Activated CD8-positive, alpha-beta memory T cell treated with anti-CD3 and anti-CD28 coated beads, Interleukin-2, amount 50 U/mL, for 24 hours (primary cell): Measurements from ENCODE around the gene ZSWIM1.
"Not testable (repeated sequence)": the region's sequence is repeated elsewhere in the genome, so short reads cannot be mapped to it uniquely, and the experiment has no call there.

ENCODE experiments used
- DNase-seq: peaks from one replicate; pipeline ENCODE4 v3.0.0-alpha.2; 2020; ENCODE audit errors: extremely low read depth

ZSWIM1 gene

GRCh38 chr20:45857114-45857881 is 23.7 kb upstream of the ZSWIM1 start, which contains the start of the genes ACOT8 and ZSWIM3:
Gene ACOT8, minus strand, starts transcription at chr20:45857392. Its CDS starts 77 bp downstream, at chr20:45857315.
Gene ZSWIM3, plus strand, starts transcription at chr20:45857614. Its CDS starts 212 bp downstream, at chr20:45857826.
- peak; percentile 87 for DNase-seq

GRCh38 chr20:45857882-45858216 is 23.2 kb upstream of the ZSWIM1 start:
- no peak for DNase-seq

GRCh38 chr20:45859916-45860315 is 21.1 kb upstream of the ZSWIM1 start:
- DNase-seq, result no peak

- no peak for DNase-seq
Measured at GRCh38 chr20:45860560-45861220, 20.3 kb upstream of the ZSWIM1 start.

GRCh38 chr20:45861221-45862075 is 19.6 kb upstream of the ZSWIM1 start:
- no peak for DNase-seq

GRCh38 chr20:45863543-45864470 is 17.2 kb upstream of the ZSWIM1 start:
- DNase-seq, result no peak

- DNase-seq, result no peak
Measured at GRCh38 chr20:45866454-45866853, 14.6 kb upstream of the ZSWIM1 start.

- DNase-seq, result no peak
Measured at GRCh38 chr20:45867136-45867818, 13.8 kb upstream of the ZSWIM1 start.

- no peak for DNase-seq
Measured at GRCh38 chr20:45867819-45868176, 13.2 kb upstream of the ZSWIM1 start.

- DNase-seq, result no peak
Measured at GRCh38 chr20:45872626-45873025, 8.4 kb upstream of the ZSWIM1 start.

- DNase-seq, result no peak
Measured at GRCh38 chr20:45873409-45874103, 7.5 kb upstream of the ZSWIM1 start.

GRCh38 chr20:45874104-45874481 is 6.9 kb upstream of the ZSWIM1 start:
- DNase-seq, result not testable (repeated sequence)

GRCh38 chr20:45874576-45874975 is 6.5 kb upstream of the ZSWIM1 start:
- DNase-seq, result no peak

GRCh38 chr20:45878076-45878761 is 2.8 kb upstream of the ZSWIM1 start:
- DNase-seq, result no peak

- no peak for DNase-seq
Measured at GRCh38 chr20:45882469-45883099, 1.6 kb downstream of the ZSWIM1 start.

GRCh38 chr20:45883100-45883469 is 2.1 kb downstream of the ZSWIM1 start:
- no peak for DNase-seq

- no peak for DNase-seq
Measured at GRCh38 chr20:45886590-45887345, 5.7 kb downstream of the ZSWIM1 start.

- DNase-seq, result no peak
Measured at GRCh38 chr20:45887346-45887715, 6.3 kb downstream of the ZSWIM1 start, which contains the start of gene SPATA25. Gene SPATA25, minus strand, starts transcription at chr20:45887622. Its CDS starts 32 bp downstream, at chr20:45887590.
